GM12878 (cell line): ENCODE data around the gene USP10. TPM values are rescaled to one million over a fixed set of nuclear protein-coding genes. Genes with fewer than 3 reads are reported as not detected.

Source experiments
- ATAC-seq: fragments of 200-7000 bp; cut with Tn5 transposase; 3 replicates; pipeline ENCODE4 v1.9.1; 2020; ENCODE audit warnings: mild to moderate bottlenecking, moderate library complexity
- BruUV-seq: library from RNA; stranded (reverse); fragments of 400-500 nt; replicated peaks from 2 replicates; lab custom pipeline; 2021; lab: Mats Ljungman, UMichigan
- CTCF ChIA-PET: fragments of 300-600 bp; sonication (Branson Sonifier 250); formaldehyde crosslinking; extraction: SDS; loops from one replicate; lab custom pipeline; 2021; ENCODE audit warnings: inconsistent platforms; lab: Yijun Ruan, JAX
- POLR2A ChIA-PET: fragments of 350-600 bp; formaldehyde crosslinking; extraction: SDS; loops from one replicate; lab custom pipeline; 2021; ENCODE audit warnings: inconsistent platforms; lab: Charles Lee
- RAD21 ChIA-PET: fragments of 300-600 bp; sonication (Branson Sonifier 250); formaldehyde crosslinking; loops from one replicate; lab custom pipeline; 2023; ENCODE audit warnings: antibody characterized with exemption; ENCODE audit not compliant: unreplicated experiment; lab: Charles Lee
- SMC1A ChIA-PET: fragments of 300-600 bp; sonication (Branson Sonifier 250); formaldehyde crosslinking; loops from one replicate; lab custom pipeline; 2023; ENCODE audit not compliant: unreplicated experiment, uncharacterized antibody; lab: Charles Lee
- DNase-seq: peaks from one replicate; pipeline ENCODE4 v3.0.0-alpha.2; 2011; ENCODE audit warnings: low read depth, low spot score
- FAIRE-seq: peaks from 3 replicates; lab custom pipeline; 2011; peaks lifted over from hg19 to GRCh38; lab: Jason Lieb, UNC
- H2AFZ ChIP-seq: 2 replicates; pipeline ENCODE4 v1.6.0; 2011; ENCODE audit warnings: low read depth, low read length, control low read depth; ENCODE audit not compliant: control insufficient read depth
- H3K27ac ChIP-seq: 2 replicates; pipeline ENCODE4 v1.5.1; 2011; ENCODE audit warnings: control low read depth; ENCODE audit not compliant: control insufficient read depth, insufficient read depth
- H3K27me3 ChIP-seq, 2 experiments: replicated peaks in 1 of 2; 2 replicates each; pipeline versions ENCODE4 v1.6.0 to v1.6.1; 2011; ENCODE audit warnings: low read length in 1 of 2; ENCODE audit not compliant: control insufficient read depth in 2 of 2, insufficient read depth in 2 of 2
- H3K36me3 ChIP-seq, 2 experiments: 2 replicates each; pipeline ENCODE4 v1.5.1; 2011; ENCODE audit warnings: low read length in 1 of 2; ENCODE audit not compliant: control insufficient read depth in 2 of 2, insufficient read depth in 2 of 2
- H3K4me1 ChIP-seq: 2 replicates; pipeline ENCODE4 v1.6.1; 2011; ENCODE audit warnings: mild to moderate bottlenecking, low read length, moderate library complexity, mixed read lengths; ENCODE audit not compliant: control insufficient read depth, insufficient read depth
- H3K4me2 ChIP-seq: 2 replicates; pipeline ENCODE4 v1.6.0; 2011; ENCODE audit warnings: control low read depth; ENCODE audit not compliant: control insufficient read depth, insufficient read depth
- H3K4me3 ChIP-seq: fragments of 200-600 bp; sonication (generic); 2 replicates; pipeline ENCODE4 v1.5.1; 2016
- H3K79me2 ChIP-seq: 2 replicates; pipeline ENCODE4 v1.6.0; 2011; ENCODE audit warnings: low read length; ENCODE audit not compliant: control insufficient read depth, insufficient read depth
- H3K9ac ChIP-seq: 2 replicates; pipeline ENCODE4 v1.8.0; 2011; ENCODE audit warnings: low read length, control low read depth, mixed read lengths; ENCODE audit not compliant: control insufficient read depth, insufficient read depth
- H3K9me3 ChIP-seq: replicated peaks from 3 replicates; pipeline ENCODE4 v1.5.1; 2011; ENCODE audit warnings: mild to moderate bottlenecking, low read length; ENCODE audit not compliant: control insufficient read depth, insufficient read depth
- H4K20me1 ChIP-seq: 2 replicates; pipeline ENCODE4 v1.6.0; 2011; ENCODE audit not compliant: control insufficient read depth, insufficient read depth
- CBX5 ChIP-seq: sonication (generic); IDR thresholded peaks from 2 replicates; pipeline ENCODE4 v1.6.1; 2016; ENCODE audit warnings: low read depth, moderate library complexity, mild to moderate bottlenecking, inconsistent platforms
- CHD1 ChIP-seq: IDR thresholded peaks from 2 replicates; pipeline ENCODE4 v1.6.1; 2012; ENCODE audit warnings: low read depth, low read length, improper control_type of control experiment
- E2F4 ChIP-seq: IDR thresholded peaks from 2 replicates; pipeline ENCODE4 v1.6.1; 2012; ENCODE audit warnings: low read depth, low read length, improper control_type of control experiment
- GATAD2B ChIP-seq: fragments of 450-650 bp; conservative IDR thresholded peaks from 2 replicates; pipeline ENCODE4 v1.6.1; 2017; ENCODE audit warnings: low read depth, mild to moderate bottlenecking, moderate library complexity
- HDGF ChIP-seq: fragments of 450-650 bp; IDR thresholded peaks from 2 replicates; pipeline ENCODE4 v1.6.1; 2016; ENCODE audit warnings: antibody characterized with exemption
- MAX ChIP-seq: IDR thresholded peaks from 2 replicates; pipeline ENCODE4 v1.6.1; 2012; ENCODE audit warnings: low read depth, low read length, improper control_type of control experiment
- MYC ChIP-seq: IDR thresholded peaks from 2 replicates; pipeline ENCODE4 v1.6.1; 2011; ENCODE audit warnings: mild to moderate bottlenecking, low read length, moderate library complexity, inconsistent platforms; ENCODE audit not compliant: insufficient read depth, insufficient replicate concordance, insufficient read length, severe bottlenecking
- NR2C2 ChIP-seq: IDR thresholded peaks from 2 replicates; pipeline ENCODE4 v1.6.1; 2011; ENCODE audit warnings: borderline replicate concordance, low read depth; ENCODE audit not compliant: control insufficient read depth, insufficient read length
- RUNX3 ChIP-seq: IDR thresholded peaks from 2 replicates; pipeline ENCODE4 v1.6.1; 2012; ENCODE audit warnings: low read length, inconsistent platforms
- TCF12 ChIP-seq: IDR thresholded peaks from 2 replicates; pipeline ENCODE4 v1.6.1; 2011; ENCODE audit warnings: low read depth, mild to moderate bottlenecking, low read length
- ZBTB11 ChIP-seq: fragments of 450-650 bp; formaldehyde crosslinking; IDR thresholded peaks from 2 replicates; pipeline ENCODE4 v1.5.0; 2022; ENCODE audit warnings: mild to moderate bottlenecking, missing genetic modification characterization
- WGBS: methylation state at CpG from one replicate; pipeline ENCODE4 v1.1.6; 2016; ENCODE audit warnings: low lambda C conversion rate; ENCODE audit not compliant: insufficient replicate concordance, insufficient coverage; ENCODE audit errors: missing lambda C conversion rate; 5-methylcytosine and 5-hydroxymethylcytosine counted together
- in situ Hi-C: fragments of 300-500 bp; cut with MboI; formaldehyde crosslinking; loops from 9 replicates; pipeline ENCODE4 v1.14.3; 2018; ENCODE audit warnings: mixed read lengths
- intact Hi-C: fragments of 100-400 bp; cut with micrococcal nuclease; formaldehyde crosslinking; loops from one replicate; pipeline ENCODE4 v1.14.2; 2022; ENCODE audit not compliant: unreplicated experiment
- polyA plus RNA-seq, 11 experiments: library from polyadenylated mRNA; depleted of rRNA in 4 of 11; unstranded in 6 of 11; stranded (reverse) in 5 of 11; fragments of >200 nt; fragmentation: Nextera tagmentation in 4 of 11; fragmentation: Illumina TruSeq in 1 of 11; extraction: Ambion mirVana in 4 of 11; extraction: Trizol in 1 of 11; gene quantifications; 1 replicate in 1 of 11; 2 replicates in 10 of 11; pipeline versions ENCODE4 v1.2.1 to v1.2.3, GENCODE V29; 2011 to 2016; ENCODE audit warnings: inconsistent platforms in 2 of 11, missing spikeins in 2 of 11, low read depth in 1 of 11
- total RNA-seq, 4 experiments: library from RNA; depleted of rRNA in 3 of 4; stranded (reverse); fragments of >200 nt in 3 of 4; fragmentation: Illumina TruSeq in 1 of 4; extraction: Trizol in 1 of 4; gene quantifications; 2 replicates each; pipeline versions ENCODE4 v1.2.1 to v1.2.3, GENCODE V29; 2013 to 2021

USP10 gene
- total and polyA plus RNA-seq, 10 of the 15 experiments (the other 5 are each of a cell fraction or from before 2014, with no cell fraction given): 46.1 to 160 (median 105) TPM

DNA sequence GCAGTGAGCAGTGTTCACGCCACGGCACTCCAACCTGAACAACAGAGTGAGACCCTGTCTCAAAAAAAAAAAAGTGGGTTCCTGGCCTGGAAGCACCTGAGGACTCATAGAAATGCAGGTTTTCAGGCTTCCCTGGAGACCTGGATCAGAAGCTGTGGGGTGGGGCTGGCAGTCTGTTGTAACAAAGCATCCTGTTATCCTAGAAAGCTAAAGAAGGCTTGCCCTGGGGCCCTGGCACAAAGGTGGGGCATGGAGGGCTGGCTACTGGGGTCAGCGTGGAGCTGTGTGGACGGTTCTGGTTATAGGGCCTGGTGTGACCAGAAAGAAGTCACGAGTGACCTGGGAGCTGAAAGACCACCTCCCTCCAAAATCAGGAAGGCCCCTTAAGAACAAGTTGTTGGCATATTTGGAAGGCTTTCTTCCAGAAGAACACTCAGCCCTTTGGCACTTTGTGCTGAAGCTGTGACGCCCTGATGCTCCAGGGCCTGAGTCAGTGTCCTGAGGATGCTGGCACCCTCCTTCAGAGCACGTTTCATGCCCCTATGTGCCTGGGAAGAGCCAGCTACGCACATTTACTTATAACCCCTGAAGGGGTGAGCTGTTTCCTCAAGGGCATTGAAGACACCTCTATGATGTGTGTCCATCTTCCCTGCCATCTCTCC, 126.2 kb downstream of the USP10 start:
- CTCF ChIA-PET: interaction anchor here (1.1 kb wide), 2 partner anchors 88 to 126 kb away, joined by 3 to 5 read pairs; no protein-coding TSS in a partner anchor

More for the DNA sequence above, 126.2 kb downstream of the USP10 start:
- Histone ChIP-seq H3K36me3 (no peaks in the 10 kb centered on the region), H4K20me1 (no peaks in the 10 kb centered on the region)
- SMC1A ChIA-PET: interaction anchor here (0.6 to 0.8 kb wide), 3 partner anchors 12 to 72 kb away, joined by 3 read pairs; no protein-coding TSS in a partner anchor
- in situ Hi-C loops: no loop called here
- no peak for TF ChIP-seq MAX
- no peak for TF ChIP-seq TCF12
- no peak for TF ChIP-seq ZBTB11 (CRISPR knock-in tag)
- no peak for TF ChIP-seq MYC
- TF ChIP-seq RUNX3: no peak
- TF ChIP-seq GATAD2B: no peak
- TF ChIP-seq CHD1: no peak
- no peak for TF ChIP-seq HDGF
- no peak for TF ChIP-seq NR2C2
- no peak for TF ChIP-seq CBX5
- TF ChIP-seq E2F4: no peak
- TF ChIP-seq, all 136 proteins: peak for 0
- no peaks in the 10 kb centered on the region for H3K9me3 ChIP-seq
- H3K79me2 ChIP-seq: no peaks in the 10 kb centered on the region
- no peak for ATAC-seq
- POLR2A ChIA-PET: no interaction called here
- no peak overlapping the region for H3K4me3 ChIP-seq
- FAIRE-seq: no peak
- H3K4me1 ChIP-seq: no peaks in the 10 kb centered on the region
- H3K27me3 ChIP-seq: peaks cover 0 to 4% of the 10 kb centered on the region in 2 experiments; a peak in 2 of 4 replicates
- DNase-seq: no peak
- 25% methylated on average over 8 of the region's 8 CpGs for WGBS
- H3K9ac ChIP-seq: no peak overlapping the region
- H2AFZ ChIP-seq: no peak overlapping the region
- no peak overlapping the region for H3K4me2 ChIP-seq
- no peak overlapping the region for H3K27ac ChIP-seq
- intact Hi-C loops: no loop called here
- RAD21 ChIA-PET: no interaction called here
- no TSS peak for BruUV-seq
